ENCODE results near the gene GPRC5D. TPM values are rescaled to one million over a fixed set of nuclear protein-coding genes. Genes with fewer than 3 reads are reported as not detected.

Gene GPRC5D
- total and polyA plus RNA-seq, 9 of the 15 experiments (the other 6 are each of a cell fraction or from before 2014, with no cell fraction given), result 1.0 to 1.1 TPM; not detected in 7

GRCh38 chr12:12982331-12982730, 30.4 kb upstream of the GPRC5D start:
- intact Hi-C loops (cut with micrococcal nuclease) (loop anchor here (2.0 to 5.0 kb wide), 3 partner anchors 66 to 230 kb away; no protein-coding TSS in a partner anchor), in situ Hi-C loops (cut with MboI) (loop anchor here (5.0 kb wide), 1 partner anchor 70 kb away; no protein-coding TSS in a partner anchor)
- no TSS peak for BruUV-seq (replicated peaks)
- ATAC-seq (no peak), FAIRE-seq (no peak), DNase-seq (ENCODE audit: extremely low read depth in 1 of 4, low spot score in 3 of 4) (no peak)
- H3K79me2 ChIP-seq (ENCODE audit: control insufficient read depth, insufficient read depth, low read length), result no peaks in the 10 kb centered on the region
- no peak overlapping the region for H3K4me3 ChIP-seq
- H3K27ac ChIP-seq (ENCODE audit: extremely low read depth, low read depth, low read length), result no peak overlapping the region
- no peaks in the 10 kb centered on the region for H3K9me1 ChIP-seq (ENCODE audit: control insufficient read depth, insufficient read depth, low read length)
- peaks cover 24% of the 10 kb centered on the region; the same call in 2 of the 3 replicates for H3K36me3 ChIP-seq (ENCODE audit: control insufficient read depth, insufficient read depth, low read length)
- H3K4me1 ChIP-seq (replicated peaks in 1 of 2; ENCODE audit: control insufficient read depth in 2 of 2, insufficient read depth in 2 of 2, low read length in 2 of 2), result peaks cover 0 to 2% of the 10 kb centered on the region in 2 experiments; a peak in 1 of 5 replicates
- no peaks in the 10 kb centered on the region for H4K20me1 ChIP-seq (replicated peaks; ENCODE audit: control insufficient read depth, insufficient read depth, low read length)
- no peak overlapping the region for H2AFZ ChIP-seq (ENCODE audit: low read depth, low read length)
- no peak overlapping the region for H3K4me2 ChIP-seq (ENCODE audit: insufficient read depth, low read length)
- no peaks in the 10 kb centered on the region for H3K27me3 ChIP-seq (ENCODE audit: control insufficient read depth in 2 of 2, insufficient read depth in 2 of 2, low read length in 2 of 2)
- no peak overlapping the region for H3K9ac ChIP-seq (ENCODE audit: insufficient read depth in 1 of 2, low read depth in 2 of 2, low read length in 2 of 2)
- H3K9me3 ChIP-seq (replicated peaks; ENCODE audit: control insufficient read depth, insufficient read depth, low read depth, low read length), result no peaks in the 10 kb centered on the region
- CTCF ChIA-PET (ENCODE audit: low intra/inter-chr PET ratio), result no interaction called here
- TF ChIP-seq CEBPB (tag; IDR thresholded peaks at IDR 0.05), result no peak
- no peak for TF ChIP-seq ZNF121 (CRISPR knock-in tag; conservative IDR thresholded peaks at IDR 0.05)
- no peak for TF ChIP-seq GABPA (tag; conservative IDR thresholded peaks at IDR 0.05; ENCODE audit: low read depth)
- TF ChIP-seq CEBPG (CRISPR knock-in tag; IDR thresholded peaks at IDR 0.05), result no peak
- TF ChIP-seq CEBPG (tag; conservative IDR thresholded peaks at IDR 0.05 in 1 of 2, IDR thresholded peaks at IDR 0.05 in 1 of 2), result no peak
- TF ChIP-seq CBX1 (IDR thresholded peaks at IDR 0.05; ENCODE audit: low read depth), result no peak
- WGBS (ENCODE audit: insufficient coverage, low coverage, missing lambda C conversion rate), result 88% methylated on average over 1 of the region's 2 CpGs
- POLR2A ChIA-PET, result interaction anchor here (0.9 kb wide), 1 partner anchor 9 kb away, joined by 3 read pairs; no protein-coding TSS in a partner anchor
